ENCODE results near the gene VOPP1.

Gene VOPP1

DNA sequence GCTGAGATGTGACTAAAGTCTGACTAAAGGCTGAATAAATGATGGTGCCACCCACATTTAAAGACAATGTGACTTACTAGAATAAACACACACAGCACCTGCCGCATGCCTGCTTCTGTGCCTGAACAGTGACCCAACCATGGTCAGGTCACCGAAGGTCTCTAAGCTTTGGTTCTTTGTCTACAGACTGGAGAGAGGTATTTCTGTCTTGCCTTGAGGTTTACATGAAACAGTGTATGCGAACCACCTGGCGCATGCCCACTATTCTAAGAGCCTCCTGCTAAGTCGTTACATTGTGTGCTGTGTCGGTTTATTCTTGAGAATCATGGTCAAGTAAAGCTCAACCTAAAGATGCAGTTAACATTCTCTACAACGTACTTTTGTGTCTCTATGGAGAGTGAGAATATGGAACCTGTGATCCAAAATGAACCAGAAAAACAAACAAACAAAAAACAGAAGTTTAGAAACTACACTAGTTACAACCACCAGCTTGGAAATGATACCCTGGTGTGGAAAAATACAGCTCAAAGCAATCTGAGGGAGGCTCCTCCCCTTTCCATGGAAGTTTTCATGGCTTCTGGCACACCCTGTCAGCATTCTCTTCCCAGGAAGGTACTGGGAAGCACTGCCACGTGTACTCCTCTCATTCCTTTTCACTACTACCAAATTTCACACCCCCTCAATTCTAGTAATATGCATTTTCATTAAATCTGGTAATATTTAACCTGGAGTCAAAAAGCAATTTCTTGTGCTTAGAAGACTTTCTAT, 40.0 kb downstream of the VOPP1 start:
- H3K27ac ChIP-seq (ENCODE audit: low read depth, low read length) = no peak overlapping the region
- peaks cover 41% of the 10 kb centered on the region for H3K4me1 ChIP-seq (ENCODE audit: control insufficient read depth, insufficient read depth, low read length, unreplicated experiment)

DNA sequence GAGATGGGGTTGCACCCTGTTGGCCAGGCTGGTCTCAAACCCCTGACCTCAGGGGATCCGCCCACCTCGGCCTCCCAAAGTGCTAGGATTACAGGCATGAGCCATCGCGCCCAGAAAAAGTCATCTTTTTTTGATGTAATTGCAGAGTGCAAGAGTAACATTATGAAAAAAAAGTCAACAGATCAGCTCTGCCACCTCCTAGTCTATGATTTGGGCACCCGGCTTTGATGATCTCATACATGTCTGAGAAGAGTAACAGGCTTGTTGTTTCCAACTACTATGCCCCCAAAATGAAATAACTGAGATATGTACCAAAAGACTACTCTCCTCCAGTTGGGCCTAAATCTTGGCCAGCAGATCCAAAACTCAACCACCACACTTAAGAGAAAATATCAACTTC, 40.8 kb downstream of the VOPP1 start:
- H3K4me3 ChIP-seq (ENCODE audit: low read depth, low read length) = no peak overlapping the region
- no peak overlapping the region for H2AFZ ChIP-seq (ENCODE audit: low read length, unreplicated experiment)
- no peaks in the 10 kb centered on the region for H3K27me3 ChIP-seq (ENCODE audit: insufficient read depth, low read length)
- H3K4me1 ChIP-seq (ENCODE audit: control insufficient read depth, insufficient read depth, low read length, unreplicated experiment) = peaks cover 41% of the 10 kb centered on the region
- H3K36me3 ChIP-seq (ENCODE audit: insufficient read depth, low read length) = no peaks in the 10 kb centered on the region
- H3K27ac ChIP-seq (ENCODE audit: low read depth, low read length) = no peak overlapping the region
- H3K79me2 ChIP-seq (ENCODE audit: control insufficient read depth, insufficient read depth, low read length, unreplicated experiment) = peaks cover 63% of the 10 kb centered on the region

More for the DNA sequence above, 40.0 kb downstream of the VOPP1 start:
- no peaks in the 10 kb centered on the region for H3K36me3 ChIP-seq (ENCODE audit: insufficient read depth, low read length)
- H3K79me2 ChIP-seq (ENCODE audit: control insufficient read depth, insufficient read depth, low read length, unreplicated experiment) = peaks cover 63% of the 10 kb centered on the region
- H3K27me3 ChIP-seq (ENCODE audit: insufficient read depth, low read length) = no peaks in the 10 kb centered on the region
- H3K4me3 ChIP-seq (ENCODE audit: low read depth, low read length) = no peak overlapping the region
- no peak overlapping the region for H2AFZ ChIP-seq (ENCODE audit: low read length, unreplicated experiment)

DNA sequence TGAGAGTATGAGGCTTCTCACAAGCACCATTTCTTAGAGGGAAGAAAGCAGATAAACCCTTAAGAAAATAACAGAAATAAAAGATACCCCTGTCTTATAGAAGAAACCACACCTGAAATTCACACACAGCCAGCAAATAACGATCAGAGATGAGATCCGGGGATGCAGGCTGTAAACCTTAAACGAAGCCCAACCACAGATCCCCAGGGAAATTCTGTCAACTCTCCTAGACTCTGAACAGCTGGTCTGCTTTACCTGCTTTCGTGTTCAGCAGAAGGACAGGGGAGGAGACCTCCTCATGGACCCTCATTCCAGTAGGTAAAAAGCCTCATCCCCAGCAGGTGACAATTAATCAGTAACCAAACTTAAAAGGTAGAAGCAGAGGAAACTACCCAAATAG, 45.0 kb downstream of the VOPP1 start:
- Histone ChIP-seq H3K4me1 (ENCODE audit: control insufficient read depth, insufficient read depth, low read length, unreplicated experiment) (peaks cover 9% of the 10 kb centered on the region), H3K79me2 (ENCODE audit: control insufficient read depth, insufficient read depth, low read length, unreplicated experiment) (peaks cover 71% of the 10 kb centered on the region), H3K27me3 (ENCODE audit: insufficient read depth, low read length) (no peaks in the 10 kb centered on the region), H2AFZ (ENCODE audit: low read length, unreplicated experiment) (no peak overlapping the region), H3K4me3 (ENCODE audit: low read depth, low read length) (no peak overlapping the region), H3K36me3 (ENCODE audit: insufficient read depth, low read length) (no peaks in the 10 kb centered on the region), H3K27ac (ENCODE audit: low read depth, low read length) (no peak overlapping the region)

DNA sequence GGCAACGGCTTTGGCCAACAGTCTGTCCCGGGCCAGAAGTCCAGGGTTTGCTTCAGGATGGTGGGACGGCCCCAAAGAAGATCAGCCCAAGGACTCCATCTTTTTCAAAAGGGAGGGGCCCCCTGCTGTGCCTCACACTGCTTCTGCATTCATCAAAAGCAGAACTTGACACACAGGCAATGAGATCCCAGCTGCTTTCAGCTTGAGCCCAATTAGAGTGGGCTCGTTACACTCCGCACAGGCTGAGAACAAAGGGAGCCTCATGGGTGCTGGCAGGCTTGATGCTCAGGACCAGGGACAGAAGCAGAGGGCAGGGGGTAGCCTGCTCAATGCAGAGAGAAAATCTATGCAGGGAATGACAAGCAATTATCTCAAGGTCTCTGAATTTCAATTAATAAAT, 45.5 kb downstream of the VOPP1 start:
- peaks cover 72% of the 10 kb centered on the region for H3K79me2 ChIP-seq (ENCODE audit: control insufficient read depth, insufficient read depth, low read length, unreplicated experiment)
- H3K27me3 ChIP-seq (ENCODE audit: insufficient read depth, low read length) = no peaks in the 10 kb centered on the region
- no peak overlapping the region for H3K4me3 ChIP-seq (ENCODE audit: low read depth, low read length)
- no peak overlapping the region for H2AFZ ChIP-seq (ENCODE audit: low read length, unreplicated experiment)
- H3K36me3 ChIP-seq (ENCODE audit: insufficient read depth, low read length) = no peaks in the 10 kb centered on the region
- H3K4me1 ChIP-seq (ENCODE audit: control insufficient read depth, insufficient read depth, low read length, unreplicated experiment) = peaks cover 3% of the 10 kb centered on the region
- H3K27ac ChIP-seq (ENCODE audit: low read depth, low read length) = no peak overlapping the region

DNA sequence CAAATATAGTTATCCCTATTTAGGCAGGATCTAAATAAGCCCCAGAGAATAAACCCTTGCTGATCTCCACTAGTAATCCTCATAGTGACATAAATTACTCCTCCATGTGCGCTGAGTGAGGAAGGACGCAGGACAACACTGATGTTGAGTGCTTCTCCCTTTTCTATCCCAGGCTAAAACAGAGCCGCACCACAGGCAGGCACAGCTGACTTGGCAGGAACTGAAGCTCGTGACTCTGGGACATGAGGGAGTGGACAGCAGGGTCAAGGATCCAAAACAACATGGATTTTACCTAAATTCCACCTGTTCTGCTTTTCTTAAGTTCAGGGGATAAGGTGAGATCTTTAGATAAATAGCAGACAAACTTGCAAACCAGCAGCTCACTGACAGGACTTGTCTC, 46.0 kb downstream of the VOPP1 start:
- Histone ChIP-seq H3K79me2 (ENCODE audit: control insufficient read depth, insufficient read depth, low read length, unreplicated experiment) (peaks cover 71% of the 10 kb centered on the region), H3K4me3 (ENCODE audit: low read depth, low read length) (no peak overlapping the region), H3K36me3 (ENCODE audit: insufficient read depth, low read length) (no peaks in the 10 kb centered on the region), H3K4me1 (ENCODE audit: control insufficient read depth, insufficient read depth, low read length, unreplicated experiment) (no peaks in the 10 kb centered on the region), H3K27me3 (ENCODE audit: insufficient read depth, low read length) (no peaks in the 10 kb centered on the region), H2AFZ (ENCODE audit: low read length, unreplicated experiment) (no peak overlapping the region), H3K27ac (ENCODE audit: low read depth, low read length) (no peak overlapping the region)

DNA sequence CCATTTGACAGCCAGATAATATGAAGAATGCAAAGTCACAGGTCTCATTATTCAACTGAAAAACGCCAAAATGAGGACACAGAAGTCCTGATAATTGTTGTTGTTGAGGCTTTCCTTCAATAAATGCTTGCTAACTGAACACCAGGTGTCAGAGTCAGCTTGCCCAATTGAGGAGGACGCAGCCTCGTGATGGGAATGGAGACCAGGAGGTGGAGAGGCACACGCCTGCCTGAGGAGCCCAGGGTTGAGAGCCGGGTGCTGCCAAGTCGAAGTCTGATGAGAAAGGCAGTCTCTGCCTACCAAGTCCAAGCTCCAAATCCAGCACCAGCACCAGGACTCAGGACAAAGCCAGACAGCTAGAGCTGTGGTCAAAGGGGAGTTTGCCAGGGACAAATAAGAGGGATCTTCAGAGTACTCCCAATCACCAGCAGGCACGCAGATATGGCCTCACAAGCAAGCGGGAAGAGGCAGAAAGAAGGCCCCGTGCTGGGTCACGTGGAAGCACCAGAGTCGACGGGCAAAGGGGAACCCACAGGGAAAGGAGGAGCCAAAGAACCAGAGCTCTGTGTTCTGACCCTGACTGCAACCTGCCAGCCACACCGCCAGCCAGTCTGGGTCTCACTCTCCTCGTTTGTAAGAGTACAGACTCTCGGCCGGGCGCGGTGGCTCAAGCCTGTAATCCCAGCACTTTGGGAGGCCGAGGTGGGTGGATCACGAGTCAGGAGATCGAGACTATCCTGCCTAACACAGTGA, 47.6 kb downstream of the VOPP1 start:
- Histone ChIP-seq H3K4me1 (ENCODE audit: control insufficient read depth, insufficient read depth, low read length, unreplicated experiment) (no peaks in the 10 kb centered on the region), H3K36me3 (ENCODE audit: insufficient read depth, low read length) (no peaks in the 10 kb centered on the region), H3K79me2 (ENCODE audit: control insufficient read depth, insufficient read depth, low read length, unreplicated experiment) (peaks cover 58% of the 10 kb centered on the region), H3K27me3 (ENCODE audit: insufficient read depth, low read length) (no peaks in the 10 kb centered on the region), H3K27ac (ENCODE audit: low read depth, low read length) (no peak overlapping the region), H3K4me3 (ENCODE audit: low read depth, low read length) (no peak overlapping the region), H2AFZ (ENCODE audit: low read length, unreplicated experiment) (no peak overlapping the region)

DNA sequence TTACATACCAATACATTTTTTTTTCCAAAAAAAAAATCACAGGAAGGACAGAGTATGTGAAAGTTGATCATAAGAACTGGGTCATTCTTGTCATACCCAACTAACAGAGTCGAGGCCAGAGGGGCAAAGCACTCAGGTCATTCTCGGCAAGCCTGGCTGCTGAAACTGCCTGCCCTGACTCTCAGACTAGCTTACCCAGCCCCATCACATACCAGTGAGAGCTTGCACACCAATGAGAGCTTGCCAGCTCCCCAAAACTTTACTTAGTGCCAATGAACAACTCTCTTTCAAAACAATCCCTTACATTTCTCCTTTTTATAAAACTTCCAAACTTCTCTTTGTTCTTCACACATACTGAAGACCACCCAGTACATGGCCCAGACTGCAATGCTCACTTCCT, 48.9 kb downstream of the VOPP1 start:
- no peak overlapping the region for H3K27ac ChIP-seq (ENCODE audit: low read depth, low read length)
- no peaks in the 10 kb centered on the region for H3K27me3 ChIP-seq (ENCODE audit: insufficient read depth, low read length)
- peaks cover 51% of the 10 kb centered on the region for H3K79me2 ChIP-seq (ENCODE audit: control insufficient read depth, insufficient read depth, low read length, unreplicated experiment)
- no peaks in the 10 kb centered on the region for H3K4me1 ChIP-seq (ENCODE audit: control insufficient read depth, insufficient read depth, low read length, unreplicated experiment)
- no peak overlapping the region for H2AFZ ChIP-seq (ENCODE audit: low read length, unreplicated experiment)
- no peak overlapping the region for H3K4me3 ChIP-seq (ENCODE audit: low read depth, low read length)
- H3K36me3 ChIP-seq (ENCODE audit: insufficient read depth, low read length) = no peaks in the 10 kb centered on the region

DNA sequence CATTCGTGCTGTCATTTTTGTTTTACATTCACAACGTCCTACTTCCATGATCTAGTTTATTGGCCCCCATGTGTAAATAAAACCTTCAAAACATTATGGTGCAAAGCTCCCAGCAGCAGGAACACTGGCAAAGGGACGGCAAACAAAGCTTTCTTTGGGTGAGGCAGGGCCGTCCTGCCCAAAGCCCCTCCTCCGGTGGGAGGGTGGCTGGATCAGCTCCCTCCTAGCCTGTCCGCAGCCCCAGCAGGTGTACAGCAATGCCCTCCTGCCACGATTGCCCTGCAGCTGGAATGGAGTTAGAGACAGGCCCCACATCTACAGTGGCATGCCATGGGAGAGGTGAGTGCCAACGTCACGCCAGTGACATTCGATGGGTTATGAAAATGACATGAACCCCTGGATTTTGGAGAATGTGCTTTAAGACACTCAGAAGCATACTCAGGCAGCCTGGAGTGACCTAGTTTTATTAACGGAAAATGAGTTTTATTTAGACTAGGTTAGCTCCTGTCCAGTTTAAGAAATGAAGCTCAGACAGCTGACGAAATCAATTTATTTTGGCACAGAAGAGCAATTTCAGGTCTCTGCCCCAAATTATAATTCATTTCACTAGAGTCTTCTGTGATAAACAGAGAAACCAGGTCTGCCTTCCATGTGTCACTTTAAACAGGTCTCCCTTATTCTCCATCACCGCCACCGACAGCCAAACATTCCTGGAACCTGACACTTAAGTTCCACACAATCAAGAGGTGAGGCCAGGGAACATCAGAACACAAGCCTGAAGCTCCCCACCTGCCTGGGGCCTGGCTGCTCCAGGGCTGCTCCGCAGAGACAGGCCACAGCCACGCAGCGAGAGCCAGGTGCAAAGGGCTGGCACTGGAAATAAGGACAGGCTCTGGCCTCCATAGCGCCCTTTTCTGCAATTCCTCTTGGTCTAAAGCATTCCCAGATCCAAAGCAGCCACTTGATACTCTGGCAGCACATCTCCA, 50.1 kb downstream of the VOPP1 start:
- Histone ChIP-seq H3K27me3 (ENCODE audit: insufficient read depth, low read length) (no peaks in the 10 kb centered on the region), H3K79me2 (ENCODE audit: control insufficient read depth, insufficient read depth, low read length, unreplicated experiment) (peaks cover 48% of the 10 kb centered on the region), H3K36me3 (ENCODE audit: insufficient read depth, low read length) (no peaks in the 10 kb centered on the region), H2AFZ (ENCODE audit: low read length, unreplicated experiment) (no peak overlapping the region), H3K4me1 (ENCODE audit: control insufficient read depth, insufficient read depth, low read length, unreplicated experiment) (no peaks in the 10 kb centered on the region), H3K4me3 (ENCODE audit: low read depth, low read length) (no peak overlapping the region), H3K27ac (ENCODE audit: low read depth, low read length) (no peak overlapping the region)

DNA sequence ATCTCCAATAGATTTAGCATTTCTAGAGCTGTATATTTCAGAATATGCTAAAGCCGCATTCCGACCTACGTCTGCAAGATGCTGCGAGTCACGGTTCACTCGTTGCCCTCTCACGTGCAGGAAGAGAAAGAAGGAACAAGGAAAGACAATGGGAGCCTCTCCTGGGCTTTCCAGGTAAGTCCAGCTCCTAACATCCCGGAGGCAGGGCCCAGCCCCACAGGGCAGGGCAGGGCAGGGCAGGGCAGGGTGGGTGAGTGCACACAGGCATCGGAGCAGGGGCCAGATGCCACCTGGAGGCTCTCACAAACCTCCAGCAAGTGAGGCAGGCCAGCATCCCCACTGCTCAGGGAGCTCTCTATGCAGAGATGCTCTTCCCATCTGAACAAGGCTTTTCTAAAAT, 50.8 kb downstream of the VOPP1 start:
- no peaks in the 10 kb centered on the region for H3K27me3 ChIP-seq (ENCODE audit: insufficient read depth, low read length)
- H3K79me2 ChIP-seq (ENCODE audit: control insufficient read depth, insufficient read depth, low read length, unreplicated experiment) = peaks cover 41% of the 10 kb centered on the region
- H3K36me3 ChIP-seq (ENCODE audit: insufficient read depth, low read length) = no peaks in the 10 kb centered on the region
- H2AFZ ChIP-seq (ENCODE audit: low read length, unreplicated experiment) = no peak overlapping the region
- H3K4me1 ChIP-seq (ENCODE audit: control insufficient read depth, insufficient read depth, low read length, unreplicated experiment) = no peaks in the 10 kb centered on the region
- no peak overlapping the region for H3K27ac ChIP-seq (ENCODE audit: low read depth, low read length)
- H3K4me3 ChIP-seq (ENCODE audit: low read depth, low read length) = no peak overlapping the region

DNA sequence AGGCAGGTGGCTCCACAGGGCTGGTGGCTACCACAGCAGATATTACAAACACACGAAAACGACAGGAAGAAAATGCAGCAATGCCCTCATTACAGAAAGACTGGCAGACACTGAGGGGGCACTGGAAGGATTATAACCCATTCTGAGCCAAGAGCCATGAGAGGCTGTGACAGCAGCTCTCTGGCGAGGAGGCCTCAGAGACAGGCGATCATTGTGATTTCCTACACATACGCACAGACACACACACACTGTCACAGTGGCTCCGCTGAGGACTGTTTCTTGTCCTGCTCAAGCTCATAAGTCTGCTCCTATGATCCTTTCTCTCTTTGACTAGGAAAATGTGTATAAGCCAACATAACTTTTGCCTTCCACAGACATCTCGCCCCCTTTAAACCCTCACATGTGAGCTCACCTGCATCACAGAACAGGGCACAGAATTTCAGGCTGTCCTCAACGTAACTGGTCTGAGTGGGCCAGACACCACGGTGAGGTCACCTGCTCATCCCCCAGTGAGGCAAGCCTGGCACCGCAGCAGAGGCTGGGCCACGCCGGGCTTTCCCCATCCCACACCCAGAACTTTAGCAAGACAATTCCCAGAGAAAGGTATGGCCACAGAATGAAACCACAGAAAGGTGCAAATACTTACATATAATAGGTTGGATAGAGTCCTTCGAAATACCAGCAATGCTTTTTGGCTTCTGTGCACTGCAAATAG, 51.7 kb downstream of the VOPP1 start:
- H3K4me3 ChIP-seq (ENCODE audit: low read depth, low read length) = no peak overlapping the region
- no peaks in the 10 kb centered on the region for H3K27me3 ChIP-seq (ENCODE audit: insufficient read depth, low read length)
- H3K36me3 ChIP-seq (ENCODE audit: insufficient read depth, low read length) = peaks cover 2% of the 10 kb centered on the region; the same call in 1 of the 2 replicates
- peaks cover 33% of the 10 kb centered on the region for H3K79me2 ChIP-seq (ENCODE audit: control insufficient read depth, insufficient read depth, low read length, unreplicated experiment)
- no peak overlapping the region for H2AFZ ChIP-seq (ENCODE audit: low read length, unreplicated experiment)
- H3K27ac ChIP-seq (ENCODE audit: low read depth, low read length) = no peak overlapping the region
- H3K4me1 ChIP-seq (ENCODE audit: control insufficient read depth, insufficient read depth, low read length, unreplicated experiment) = no peaks in the 10 kb centered on the region
